ENCODE data around the gene NOL6. TPM values are rescaled to one million over a fixed set of nuclear protein-coding genes. Genes with fewer than 3 reads are reported as not detected.

Gene NOL6
- polyA plus RNA-seq, 4 donors: 24.1 to 28.6 (median 26.1) TPM

Other genes starting within 250 kb of the NOL6 start
- not detected for gene SPINK4, start 233.8 kb downstream of the NOL6 start, polyA plus RNA-seq (ENCODE audit: insufficient read length in 4 of 4)
- gene BAG1, start 209.2 kb downstream of the NOL6 start, polyA plus RNA-seq (ENCODE audit: insufficient read length in 4 of 4): 10 to 100 TPM; 47.4 to 83.5 (median 79.5) TPM
- gene CHMP5, start 208.9 kb downstream of the NOL6 start, polyA plus RNA-seq (ENCODE audit: insufficient read length in 4 of 4): 100 to 1,000 TPM in 3 of 4 donors, 10 to 100 TPM in 1; 98.9 to 143 (median 118) TPM
- gene NFX1, start 183.4 kb downstream of the NOL6 start, polyA plus RNA-seq (ENCODE audit: insufficient read length in 4 of 4): 10 to 100 TPM; 28.6 to 36.0 (median 32.7) TPM
- 10 to 100 TPM in 3 of 4 donors, 1 to 10 TPM in 1; 2.5 to 28.0 (median 18.7) TPM for gene AQP7, start 71.4 kb downstream of the NOL6 start, polyA plus RNA-seq (ENCODE audit: insufficient read length in 4 of 4)
- gene AQP3, start 26.3 kb downstream of the NOL6 start, polyA plus RNA-seq (ENCODE audit: insufficient read length in 4 of 4): 100 to 1,000 TPM in 1 of 4 donors, 10 to 100 TPM in 2, 1 to 10 TPM in 1; 4.9 to 111 (median 44.4) TPM
- 1 to 10 TPM in 3 of 4 donors, not detected in 1; 1.0 to 2.4 (median 1.3) TPM for gene ANKRD18B, start 50.3 kb upstream of the NOL6 start, polyA plus RNA-seq (ENCODE audit: insufficient read length in 4 of 4)

Data from left renal pelvis (tissue), 4 donors.